ENCODE data around the gene ERI3. TPM values are rescaled to one million over a fixed set of nuclear protein-coding genes. Genes with fewer than 3 reads are reported as not detected.

ERI3 gene
- polyA plus RNA-seq, 2 of the 4 experiments (the other 2 are of a cell fraction): 43.4 to 44.7 TPM

- CTCF ChIA-PET: interaction anchor here (1.0 to 1.1 kb wide), 2 partner anchors 14 to 15 kb away, joined by 3 read pairs; no protein-coding TSS in a partner anchor
- WGBS (ENCODE audit: missing lambda C conversion rate): 96% methylated on average over 4 of the region's 4 CpGs
- no peak overlapping the region for H3K4me3 ChIP-seq
- H3K27ac ChIP-seq: no peak overlapping the region
- ATAC-seq (no peak), FAIRE-seq (no peak), DNase-seq (ENCODE audit: low read depth in 1 of 2, low spot score in 1 of 2) (no peak)
- TF ChIP-seq KDM5A (IDR thresholded peaks at IDR 0.05): no peak
- no peak for TF ChIP-seq NPAS2 (CRISPR knock-in tag; IDR thresholded peaks at IDR 0.05; ENCODE audit: borderline replicate concordance)
- TF ChIP-seq ELK1 (IDR thresholded peaks at IDR 0.05; ENCODE audit: low read depth, low read length): no peak
- TF ChIP-seq TFCP2L1 (CRISPR knock-in tag; IDR thresholded peaks at IDR 0.05): no peak
- no peak for TF ChIP-seq CTCF (IDR thresholded peaks at IDR 0.05)
- no peak for TF ChIP-seq FOXS1 (CRISPR knock-in tag; IDR thresholded peaks at IDR 0.05)
- no peak overlapping the region for H3K4me2 ChIP-seq
- POLR2A ChIA-PET: no interaction called here
- H3K9me3 ChIP-seq: no peaks in the 10 kb centered on the region
- H3K4me1 ChIP-seq: no peaks in the 10 kb centered on the region
Measured at GRCh38 chr1:44254392-44254910, 100.6 kb downstream of the ERI3 start.

- Histone ChIP-seq H3K4me3 (no peak overlapping the region), H3K4me1 (no peaks in the 10 kb centered on the region), H3K27ac (no peak overlapping the region), H3K9me3 (no peaks in the 10 kb centered on the region), H3K4me2 (no peak overlapping the region)
- ChIA-PET CTCF (interaction anchor here (0.7 to 1.4 kb wide), 2 partner anchors 34 to 68 kb away, joined by 3 to 4 read pairs; no protein-coding TSS in a partner anchor), POLR2A (no interaction called here)
- FAIRE-seq (no peak), DNase-seq (ENCODE audit: low read depth in 1 of 2, low spot score in 1 of 2) (no peak), ATAC-seq (no peak)
- WGBS (ENCODE audit: missing lambda C conversion rate): over 99% methylated on average over 21 of the region's 23 CpGs
- TF ChIP-seq REST (IDR thresholded peaks at IDR 0.05) (no peak), HDAC2 (IDR thresholded peaks at IDR 0.05) (no peak), CHD4 (IDR thresholded peaks at IDR 0.05; ENCODE audit: borderline replicate concordance) (no peak), NR3C1 (IDR thresholded peaks at IDR 0.05) (no peak), TP53 (CRISPR knock-in tag; IDR thresholded peaks at IDR 0.05) (no peak)
Measured at GRCh38 chr1:44251989-44252671, 102.9 kb downstream of the ERI3 start.

- no peak overlapping the region for H3K27ac ChIP-seq
- FAIRE-seq (no peak), ATAC-seq (no peak), DNase-seq (ENCODE audit: low read depth in 1 of 2, low spot score in 1 of 2) (no peak)
- ChIA-PET CTCF (interaction anchor here (1.4 kb wide), 1 partner anchor 34 kb away, joined by 4 read pairs; no protein-coding TSS in a partner anchor), POLR2A (no interaction called here)
- no peak for TF ChIP-seq RFX5 (IDR thresholded peaks at IDR 0.05)
- TF ChIP-seq CBX8 (IDR thresholded peaks at IDR 0.05): no peak
- no peak for TF ChIP-seq FOSL2 (IDR thresholded peaks at IDR 0.05)
- no peak for TF ChIP-seq FOSL2 (CRISPR knock-in tag; IDR thresholded peaks at IDR 0.05)
- TF ChIP-seq PBX3 (IDR thresholded peaks at IDR 0.05): no peak
- no peak for TF ChIP-seq BCL3 (IDR thresholded peaks at IDR 0.05)
- TF ChIP-seq CBX2 (IDR thresholded peaks at IDR 0.05; ENCODE audit: borderline replicate concordance, low read depth): no peak
- H3K4me1 ChIP-seq: no peaks in the 10 kb centered on the region
- no peak overlapping the region for H3K4me2 ChIP-seq
- no peaks in the 10 kb centered on the region for H3K9me3 ChIP-seq
- 100% methylated on average over 1 of the region's 1 CpG for WGBS (ENCODE audit: missing lambda C conversion rate)
- no peak overlapping the region for H3K4me3 ChIP-seq
Measured at GRCh38 chr1:44251486-44251885, 103.6 kb downstream of the ERI3 start.
